GM15510 (cell line): ENCODE results near the gene PDIA4.

Experiments used
- POLR2A ChIP-seq: IDR thresholded peaks from 3 replicates; pipeline ENCODE4 v1.6.1; 2011; ENCODE audit warnings: borderline replicate concordance; ENCODE audit not compliant: insufficient read length; ENCODE audit errors: extremely low read depth

Gene PDIA4, protein sequence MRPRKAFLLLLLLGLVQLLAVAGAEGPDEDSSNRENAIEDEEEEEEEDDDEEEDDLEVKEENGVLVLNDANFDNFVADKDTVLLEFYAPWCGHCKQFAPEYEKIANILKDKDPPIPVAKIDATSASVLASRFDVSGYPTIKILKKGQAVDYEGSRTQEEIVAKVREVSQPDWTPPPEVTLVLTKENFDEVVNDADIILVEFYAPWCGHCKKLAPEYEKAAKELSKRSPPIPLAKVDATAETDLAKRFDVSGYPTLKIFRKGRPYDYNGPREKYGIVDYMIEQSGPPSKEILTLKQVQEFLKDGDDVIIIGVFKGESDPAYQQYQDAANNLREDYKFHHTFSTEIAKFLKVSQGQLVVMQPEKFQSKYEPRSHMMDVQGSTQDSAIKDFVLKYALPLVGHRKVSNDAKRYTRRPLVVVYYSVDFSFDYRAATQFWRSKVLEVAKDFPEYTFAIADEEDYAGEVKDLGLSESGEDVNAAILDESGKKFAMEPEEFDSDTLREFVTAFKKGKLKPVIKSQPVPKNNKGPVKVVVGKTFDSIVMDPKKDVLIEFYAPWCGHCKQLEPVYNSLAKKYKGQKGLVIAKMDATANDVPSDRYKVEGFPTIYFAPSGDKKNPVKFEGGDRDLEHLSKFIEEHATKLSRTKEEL

DNA sequence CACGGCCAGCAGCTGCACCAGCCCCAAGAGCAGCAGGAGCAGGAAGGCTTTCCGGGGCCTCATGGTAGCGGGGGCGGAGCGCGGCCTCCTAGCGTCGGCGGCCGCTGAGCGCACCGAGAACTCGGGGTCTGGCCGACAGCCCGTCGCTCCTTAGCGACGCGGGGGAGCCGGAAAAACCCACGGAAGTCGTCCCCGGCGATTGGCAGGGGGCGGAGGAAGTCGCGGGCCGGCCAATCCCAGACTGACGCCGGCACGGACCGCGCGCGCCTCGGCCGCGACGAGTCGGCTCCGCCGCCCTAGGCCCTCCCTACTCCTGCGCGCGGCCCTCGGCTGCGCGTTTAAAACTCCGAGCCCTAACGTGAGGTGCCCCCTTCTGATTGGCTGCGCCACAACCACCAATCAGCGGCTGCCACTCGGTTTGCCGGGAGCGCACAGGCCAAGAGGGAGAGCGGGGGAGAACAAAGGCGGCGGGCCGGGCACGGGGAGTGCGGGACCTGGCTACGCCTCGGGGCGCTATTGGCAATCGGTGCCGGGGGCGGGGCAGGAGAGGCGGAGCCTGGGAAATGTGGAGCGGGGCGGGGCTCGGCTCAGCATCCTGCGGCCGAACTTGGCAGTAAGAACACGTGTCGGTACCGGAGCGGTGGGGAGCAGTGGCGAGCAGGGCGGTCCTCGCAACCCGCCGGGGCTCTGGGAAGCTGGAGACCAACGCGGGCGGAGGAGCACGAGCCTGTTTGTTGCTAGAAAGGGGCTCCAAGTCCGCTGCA, at the start of gene PDIA4:
Gene PDIA4 (minus strand): TSS at position 160 of the 764 bp plus-strand sequence. CDS start 97 bp downstream, at position 63.
- peak; percentile 91 for TF ChIP-seq POLR2A

DNA sequence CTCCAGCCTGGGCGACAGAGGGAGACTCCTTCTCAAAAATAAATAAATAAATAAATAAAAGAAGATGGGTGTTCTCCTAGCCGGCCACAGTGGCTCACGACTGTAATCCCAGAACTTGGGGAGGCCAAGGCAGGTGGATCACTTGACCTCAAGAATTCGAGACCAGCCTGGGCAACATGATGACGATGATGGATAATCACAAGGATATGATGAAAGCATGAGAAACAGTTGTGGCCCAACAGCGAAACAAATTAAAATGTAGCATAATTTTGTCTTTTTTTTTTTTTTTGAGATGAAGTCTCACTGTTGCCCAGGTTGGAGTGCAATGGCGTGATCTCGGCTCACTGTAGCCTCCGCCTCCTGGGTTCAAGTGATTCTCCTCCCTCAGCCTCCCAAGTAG, 49.3 kb upstream of the PDIA4 start:
- no peak for TF ChIP-seq POLR2A

DNA sequence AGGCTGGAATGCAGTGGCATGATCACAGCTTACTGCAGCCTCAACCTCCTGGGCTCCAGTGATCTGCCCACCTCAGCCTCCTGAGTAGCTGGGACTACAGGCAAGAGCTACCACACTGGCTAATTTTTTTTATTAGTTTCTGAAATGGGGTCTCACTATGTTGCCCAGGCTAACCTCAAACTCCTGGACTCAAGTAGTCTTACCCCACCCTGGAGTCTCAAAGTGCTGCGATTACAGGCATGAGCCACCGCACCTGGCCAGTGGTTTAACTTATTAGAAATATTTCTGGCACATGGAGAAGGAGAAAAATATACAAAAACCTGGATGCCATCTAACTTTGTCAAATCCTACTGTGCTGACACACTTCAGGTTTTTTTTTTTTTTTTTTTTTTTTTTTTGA, 47.0 kb upstream of the PDIA4 start:
- no peak for TF ChIP-seq POLR2A

DNA sequence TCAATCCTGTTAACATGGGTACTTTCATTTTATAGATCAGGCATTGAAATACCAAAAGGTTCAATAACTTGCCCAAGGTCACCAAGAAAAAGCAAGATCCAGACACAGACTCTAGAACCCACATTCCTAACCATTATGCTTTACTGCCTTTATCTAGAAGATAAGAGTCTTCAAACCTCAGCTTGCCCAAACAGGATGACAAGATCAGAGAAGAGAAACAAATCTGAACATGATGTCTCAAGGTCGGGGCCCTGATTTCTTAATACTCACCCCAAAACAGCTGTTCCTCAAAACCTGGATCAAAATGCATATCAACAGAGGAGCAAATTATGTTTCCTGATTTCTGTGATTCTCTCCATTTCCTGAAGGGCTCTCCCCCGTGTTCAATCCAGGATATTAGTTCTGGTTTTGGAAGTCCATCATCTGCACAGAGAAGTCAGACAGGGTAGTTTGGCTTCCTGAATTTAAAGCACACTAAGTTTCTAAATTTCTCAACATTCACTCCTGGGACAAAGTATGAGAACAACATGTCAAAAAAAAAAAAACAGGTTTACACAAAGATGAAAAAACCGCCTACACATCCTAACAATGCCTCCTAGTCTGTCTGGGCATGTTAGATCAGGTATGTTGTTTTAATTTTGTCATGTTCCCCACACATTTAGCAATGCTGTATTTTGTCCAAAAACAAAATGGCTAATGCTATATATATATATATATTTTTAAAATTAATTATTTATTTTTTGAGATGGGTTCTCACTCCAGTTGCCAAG, 46.0 kb upstream of the PDIA4 start:
- TF ChIP-seq POLR2A = no peak

DNA sequence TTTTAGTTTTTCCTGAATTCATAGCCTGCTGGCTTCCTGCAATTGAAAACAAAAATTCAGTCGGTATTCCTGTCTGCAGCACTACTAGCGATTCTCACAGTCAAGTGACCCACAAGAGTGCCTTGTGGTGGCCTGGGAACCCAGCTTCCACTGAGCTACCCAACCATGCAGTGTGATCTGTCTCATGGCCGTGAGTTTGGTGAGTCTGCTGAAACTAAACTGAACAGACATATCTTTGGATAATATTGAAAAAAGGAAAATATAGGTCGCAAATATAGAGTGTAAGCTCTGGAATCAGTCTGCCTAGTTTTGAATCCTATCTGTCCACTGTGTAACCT, 44.1 kb upstream of the PDIA4 start:
- no peak for TF ChIP-seq POLR2A

DNA sequence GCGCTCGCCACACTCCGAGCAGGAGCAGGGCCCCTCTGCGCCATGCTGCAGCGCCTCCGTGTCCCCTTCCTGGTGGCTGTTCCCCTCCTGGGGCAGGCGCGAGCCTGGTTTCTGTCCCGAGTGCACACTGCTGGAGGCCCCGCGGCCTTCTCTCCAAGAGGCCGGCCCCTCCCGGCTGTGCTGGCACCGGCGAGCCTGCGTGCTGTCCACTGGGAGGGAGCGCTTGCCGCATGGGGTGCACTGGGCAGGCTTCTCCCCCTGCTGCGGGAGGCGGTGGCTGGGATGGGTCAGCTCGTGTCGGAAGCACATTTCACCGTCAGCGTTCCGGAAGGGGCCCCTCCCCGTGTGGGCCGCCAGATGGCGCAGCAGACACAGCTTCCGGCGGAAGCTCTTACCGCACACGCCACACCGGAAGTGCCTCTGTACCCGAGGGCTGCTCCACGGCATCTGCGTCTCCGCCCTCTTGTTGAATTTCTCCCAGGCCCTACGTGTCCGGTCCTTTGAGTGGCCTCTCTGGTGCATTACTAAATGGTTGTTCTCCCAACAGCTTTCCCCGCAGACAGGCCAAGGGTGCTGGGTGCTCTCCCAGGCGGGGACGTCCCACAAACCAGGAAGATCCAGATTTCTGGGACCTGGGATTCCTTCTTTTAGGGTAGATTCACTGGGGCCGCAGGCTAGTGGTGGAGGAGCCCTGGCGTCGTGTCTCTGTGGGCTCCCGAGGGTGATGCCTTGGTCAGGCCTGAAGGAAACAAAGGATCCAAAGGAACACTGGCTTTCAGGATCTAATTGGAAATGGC, 43.5 kb upstream of the PDIA4 start:
- TF ChIP-seq POLR2A = no peak

DNA sequence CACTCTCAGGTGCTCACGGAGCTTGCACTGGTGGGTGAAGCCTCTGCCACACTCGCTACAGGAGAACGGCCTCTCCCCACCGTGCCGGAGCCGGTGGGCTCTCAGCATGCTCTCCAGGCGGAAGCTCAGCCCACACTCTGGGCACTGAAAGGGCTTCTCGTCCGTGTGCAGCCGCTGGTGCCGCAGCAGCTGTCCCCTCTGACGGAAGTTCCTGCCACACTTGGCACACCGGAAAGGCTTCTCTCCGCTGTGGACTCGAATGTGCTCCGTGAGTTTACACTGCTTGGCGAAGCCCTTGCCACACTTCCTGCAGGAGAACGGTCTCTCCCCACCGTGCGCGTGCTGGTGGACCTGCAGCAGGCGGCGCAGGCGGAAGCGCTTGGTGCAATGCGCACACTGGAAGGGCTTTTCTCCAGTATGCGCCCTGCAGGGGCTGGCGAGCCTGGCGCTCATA, 42.9 kb upstream of the PDIA4 start:
- no peak for TF ChIP-seq POLR2A

DNA sequence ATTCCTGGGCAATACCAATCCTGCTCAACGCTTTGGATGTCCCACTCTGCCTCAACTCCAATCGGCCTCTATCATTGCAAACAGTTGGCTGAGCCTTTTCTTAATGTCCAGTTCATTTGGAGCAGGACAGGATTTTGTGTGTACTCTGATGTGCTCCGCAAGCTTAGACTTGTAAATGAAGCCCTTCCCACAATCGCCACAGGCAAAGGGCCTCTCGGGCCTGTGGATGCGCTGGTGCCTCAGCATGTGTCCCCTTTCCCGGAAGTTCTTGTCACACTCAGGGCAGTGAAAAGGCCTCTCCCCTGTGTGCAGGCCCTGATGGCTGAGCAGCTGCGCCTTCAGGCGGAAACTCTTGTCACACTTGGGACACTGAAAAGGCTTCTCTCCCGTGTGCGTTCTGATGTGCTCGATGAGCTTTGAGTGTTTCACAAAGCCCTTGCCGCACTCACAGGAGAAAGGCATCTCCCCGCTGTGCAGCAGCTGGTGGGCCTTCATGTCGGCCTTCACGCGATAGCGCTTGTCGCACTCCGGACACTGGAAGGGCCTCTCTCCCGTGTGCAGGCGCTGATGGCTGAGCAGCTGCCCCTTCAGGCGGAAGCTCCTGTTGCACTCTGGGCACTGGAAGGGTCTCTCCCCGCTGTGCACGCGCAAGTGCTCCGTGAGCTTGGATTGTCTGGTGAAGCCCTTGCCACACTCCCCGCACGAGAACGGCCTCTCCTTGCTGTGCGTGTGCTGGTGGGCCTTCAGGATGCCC, 42.2 kb upstream of the PDIA4 start:
- TF ChIP-seq POLR2A = no peak

DNA sequence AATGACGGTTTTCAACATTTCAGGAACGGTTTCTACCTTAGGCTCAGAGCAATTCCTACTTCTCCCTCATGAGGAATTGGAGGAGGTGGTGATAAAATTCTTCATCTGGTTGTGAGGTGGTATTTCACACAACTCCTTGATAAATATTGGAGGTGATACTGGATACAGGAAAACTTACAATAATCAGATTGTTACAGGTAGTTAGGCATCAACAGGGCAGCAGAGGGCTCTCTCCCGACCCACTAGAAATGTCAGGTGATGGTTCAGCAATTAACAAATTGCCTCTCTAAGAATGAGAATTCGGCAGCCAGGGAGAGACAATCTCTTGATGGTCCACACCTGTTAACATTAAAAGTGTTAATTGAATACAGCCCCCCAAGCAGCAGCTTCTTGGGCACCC, 39.6 kb upstream of the PDIA4 start:
- no peak for TF ChIP-seq POLR2A

DNA sequence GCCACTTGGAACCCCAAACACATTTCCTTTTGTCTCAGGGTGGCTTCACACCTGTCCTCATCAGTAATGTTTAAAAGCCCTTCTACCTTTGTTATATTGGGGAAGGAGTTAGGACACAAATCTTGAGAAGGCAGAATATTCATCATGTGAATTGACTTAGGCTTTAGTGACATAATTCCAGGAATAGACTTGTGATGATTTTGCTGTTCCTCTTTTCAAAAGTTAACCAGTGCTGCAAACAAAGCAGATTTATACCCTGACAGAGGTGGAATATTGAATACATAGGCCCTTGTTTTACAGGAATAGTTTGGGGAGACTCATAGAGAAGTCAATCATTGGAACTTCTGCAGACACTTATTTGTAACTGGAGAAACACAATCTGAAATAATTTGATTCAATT, 35.2 kb upstream of the PDIA4 start:
- no peak for TF ChIP-seq POLR2A

DNA sequence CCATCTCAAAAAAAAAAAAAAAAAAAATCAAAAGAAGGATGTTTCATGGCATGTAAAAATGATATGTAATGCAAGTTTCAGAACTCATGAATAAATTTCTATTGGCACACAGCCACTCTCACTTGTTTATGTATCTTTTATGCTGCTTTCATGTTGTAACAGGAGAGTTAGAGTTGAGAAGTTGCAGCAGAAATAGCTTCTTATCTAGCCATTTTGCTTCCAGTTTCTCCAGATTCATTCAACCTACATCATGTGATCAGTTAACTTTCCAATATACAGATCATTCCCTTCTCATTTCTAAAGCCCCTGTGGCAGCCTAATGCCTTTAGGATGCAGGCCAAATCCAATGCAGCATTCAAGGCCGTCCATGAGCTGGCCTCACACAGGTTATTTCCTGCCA, 31.9 kb upstream of the PDIA4 start:
- no peak for TF ChIP-seq POLR2A

DNA sequence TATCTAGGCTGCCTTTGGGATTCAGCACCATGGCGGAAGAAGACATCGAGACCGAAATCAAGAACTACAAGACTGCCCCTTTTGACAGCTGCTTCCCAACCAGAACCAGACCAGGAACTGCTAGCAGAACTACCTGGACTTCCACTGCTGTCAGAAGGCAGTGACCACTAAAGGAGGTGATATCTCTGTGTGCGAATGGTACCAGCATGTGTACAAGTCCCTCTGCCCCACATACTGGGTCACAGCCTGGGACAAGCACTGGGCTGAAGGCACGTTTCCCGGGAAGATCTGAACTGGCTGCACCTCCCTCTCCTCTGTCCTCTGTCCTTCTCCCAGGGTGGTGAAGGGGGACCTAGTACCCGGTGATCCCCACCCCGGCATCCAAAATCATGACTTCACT, 25.6 kb upstream of the PDIA4 start:
- TF ChIP-seq POLR2A = no peak

DNA sequence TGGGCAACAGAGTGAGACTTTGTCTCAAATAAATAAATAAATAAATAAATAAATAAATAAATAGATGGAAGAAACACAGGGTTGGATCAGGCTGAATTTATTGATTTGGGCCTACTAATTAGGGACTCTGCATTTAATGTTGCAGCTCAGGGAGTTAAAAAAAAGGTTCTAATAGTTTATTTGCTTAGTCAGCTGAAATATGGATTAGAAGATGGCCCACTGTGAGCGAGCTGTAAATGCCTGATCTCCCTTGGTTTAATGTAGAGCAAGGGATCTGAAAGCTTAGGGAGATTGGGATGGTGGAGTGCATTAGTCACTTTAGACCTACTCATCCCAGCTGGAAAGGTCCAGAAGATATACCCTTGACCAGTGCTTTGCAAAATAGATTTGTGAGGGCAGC, 25.1 kb upstream of the PDIA4 start:
- no peak for TF ChIP-seq POLR2A
